Measurements from ENCODE around the gene CCDC7.
"Not testable (repeated sequence)": the region's sequence is repeated elsewhere in the genome, so short reads cannot be mapped to it uniquely, and the experiment has no call there.

The CCDC7 gene

GRCh38 chr10:32605787-32606186 is 159.8 kb downstream of the CCDC7 start:
- H4K8ac ChIP-seq (ENCODE audit: low read depth, low read length): no peak overlapping the region
- no peak overlapping the region for H2BK12ac ChIP-seq (ENCODE audit: low read length)
- H3K23ac ChIP-seq (ENCODE audit: low read length): no peak overlapping the region
- H3K27me3 ChIP-seq (ENCODE audit: insufficient read depth, low read length): no peaks in the 10 kb centered on the region
- no peak overlapping the region for H4K12ac ChIP-seq (ENCODE audit: low read depth, low read length)
- no peak for DNase-seq
- no peaks in the 10 kb centered on the region for H3K79me1 ChIP-seq (ENCODE audit: low read length)
- H3K27ac ChIP-seq (ENCODE audit: low read depth, low read length): no peak overlapping the region
- H3K4me3 ChIP-seq (ENCODE audit: low read depth, low read length): no peak overlapping the region
- no peak overlapping the region for H2AFZ ChIP-seq (ENCODE audit: insufficient read depth, low read length, poor library complexity)
- H2AK5ac ChIP-seq (ENCODE audit: low read length): no peak overlapping the region
- no peak overlapping the region for H3K18ac ChIP-seq (ENCODE audit: low read length)
- H3K14ac ChIP-seq (ENCODE audit: low read length): no peak overlapping the region
- no peak overlapping the region for H3K4ac ChIP-seq (ENCODE audit: low read depth, low read length)
- no peak overlapping the region for H2BK5ac ChIP-seq (ENCODE audit: low read depth, low read length, poor library complexity)
- no peak overlapping the region for H4K91ac ChIP-seq (ENCODE audit: low read depth, low read length)
- H3K36me3 ChIP-seq (ENCODE audit: control insufficient read depth in 1 of 2, insufficient read depth in 2 of 2, low read length in 2 of 2): no peaks in the 10 kb centered on the region
- H3K79me2 ChIP-seq (ENCODE audit: control insufficient read depth, insufficient read depth, low read length, poor library complexity): no peaks in the 10 kb centered on the region
- no peaks in the 10 kb centered on the region for H3K9me3 ChIP-seq (ENCODE audit: insufficient read depth, low read depth, low read length)
- H3K4me1 ChIP-seq (ENCODE audit: control insufficient read depth in 1 of 2, insufficient read depth in 2 of 2, low read length in 2 of 2): no peaks in the 10 kb centered on the region
- no peak overlapping the region for H3K9ac ChIP-seq (ENCODE audit: low read length)
- no peak overlapping the region for H3K4me2 ChIP-seq (ENCODE audit: low read length)
- H2BK120ac ChIP-seq (ENCODE audit: insufficient read depth, low read length, poor library complexity): no peak overlapping the region
- WGBS (ENCODE audit: extremely low coverage, insufficient coverage, insufficient read length): no CpG with 5 or more reads among the region's 2 CpGs

GRCh38 chr10:32610543-32610942 is 164.6 kb downstream of the CCDC7 start:
- not testable (repeated sequence) for H2BK12ac ChIP-seq (ENCODE audit: low read length); H3K36me3 ChIP-seq (ENCODE audit: control insufficient read depth in 1 of 2, insufficient read depth in 2 of 2, low read length in 2 of 2); H3K4me3 ChIP-seq (ENCODE audit: low read depth, low read length); H3K27me3 ChIP-seq (ENCODE audit: insufficient read depth, low read length); DNase-seq; H2BK5ac ChIP-seq (ENCODE audit: low read depth, low read length, poor library complexity); H3K9me3 ChIP-seq (ENCODE audit: insufficient read depth, low read depth, low read length); H3K14ac ChIP-seq (ENCODE audit: low read length); H4K8ac ChIP-seq (ENCODE audit: low read depth, low read length); H2AK5ac ChIP-seq (ENCODE audit: low read length); H3K27ac ChIP-seq (ENCODE audit: low read depth, low read length); H3K4me1 ChIP-seq (ENCODE audit: control insufficient read depth in 1 of 2, insufficient read depth in 2 of 2, low read length in 2 of 2); H3K23ac ChIP-seq (ENCODE audit: low read length); H3K79me1 ChIP-seq (ENCODE audit: low read length); H4K12ac ChIP-seq (ENCODE audit: low read depth, low read length); H2AFZ ChIP-seq (ENCODE audit: insufficient read depth, low read length, poor library complexity); H3K4ac ChIP-seq (ENCODE audit: low read depth, low read length); H4K91ac ChIP-seq (ENCODE audit: low read depth, low read length); H3K4me2 ChIP-seq (ENCODE audit: low read length); H2BK120ac ChIP-seq (ENCODE audit: insufficient read depth, low read length, poor library complexity); H3K9ac ChIP-seq (ENCODE audit: low read length); H3K79me2 ChIP-seq (ENCODE audit: control insufficient read depth, insufficient read depth, low read length, poor library complexity); H3K18ac ChIP-seq (ENCODE audit: low read length)
- WGBS (ENCODE audit: extremely low coverage, insufficient coverage, insufficient read length): no CpG with 5 or more reads among the region's 2 CpGs

DNA sequence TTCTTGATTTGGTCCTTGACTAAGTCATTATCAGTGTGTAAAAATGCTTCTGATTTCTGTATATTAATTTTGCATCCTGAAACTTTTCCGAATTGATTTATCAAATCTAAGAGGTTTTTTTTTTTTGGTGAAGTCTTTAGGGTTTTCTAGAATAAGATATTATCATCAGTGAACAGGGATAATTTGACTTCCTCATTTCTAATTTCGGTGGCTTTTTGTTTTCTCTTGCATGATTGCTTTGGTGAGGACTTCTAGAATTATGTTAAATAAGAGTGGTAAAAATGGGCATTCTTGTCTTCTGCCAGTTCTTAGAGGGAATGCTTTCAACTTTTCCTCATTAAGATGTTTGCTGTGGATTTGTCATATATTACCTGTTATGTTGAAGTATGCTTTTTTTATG is 170.5 kb downstream of the CCDC7 start:
- WGBS (ENCODE audit: extremely low coverage, insufficient coverage, insufficient read length): no CpG with 5 or more reads among the region's 2 CpGs
- H3K4me3 ChIP-seq (ENCODE audit: low read depth, low read length): no peak overlapping the region

GRCh38 chr10:32618482-32618881 is 172.5 kb downstream of the CCDC7 start:
- H3K27ac ChIP-seq (ENCODE audit: low read depth, low read length): no peak overlapping the region
- H3K9me3 ChIP-seq (ENCODE audit: insufficient read depth, low read depth, low read length): no peaks in the 10 kb centered on the region
- no peaks in the 10 kb centered on the region for H3K4me1 ChIP-seq (ENCODE audit: control insufficient read depth in 1 of 2, insufficient read depth in 2 of 2, low read length in 2 of 2)
- H2BK5ac ChIP-seq (ENCODE audit: low read depth, low read length, poor library complexity): no peak overlapping the region
- H4K91ac ChIP-seq (ENCODE audit: low read depth, low read length): no peak overlapping the region
- no peaks in the 10 kb centered on the region for H3K36me3 ChIP-seq (ENCODE audit: control insufficient read depth in 1 of 2, insufficient read depth in 2 of 2, low read length in 2 of 2)
- H3K4ac ChIP-seq (ENCODE audit: low read depth, low read length): no peak overlapping the region
- H3K9ac ChIP-seq (ENCODE audit: low read length): no peak overlapping the region
- H4K8ac ChIP-seq (ENCODE audit: low read depth, low read length): no peak overlapping the region
- H3K4me2 ChIP-seq (ENCODE audit: low read length): no peak overlapping the region
- no peak for DNase-seq
- H3K4me3 ChIP-seq (ENCODE audit: low read depth, low read length): no peak overlapping the region
- H2BK12ac ChIP-seq (ENCODE audit: low read length): no peak overlapping the region
- no peak overlapping the region for H2AFZ ChIP-seq (ENCODE audit: insufficient read depth, low read length, poor library complexity)
- H3K27me3 ChIP-seq (ENCODE audit: insufficient read depth, low read length): no peaks in the 10 kb centered on the region
- no peak overlapping the region for H4K12ac ChIP-seq (ENCODE audit: low read depth, low read length)
- H3K79me1 ChIP-seq (ENCODE audit: low read length): no peaks in the 10 kb centered on the region
- H3K14ac ChIP-seq (ENCODE audit: low read length): no peak overlapping the region
- no peaks in the 10 kb centered on the region for H3K79me2 ChIP-seq (ENCODE audit: control insufficient read depth, insufficient read depth, low read length, poor library complexity)
- no peak overlapping the region for H3K23ac ChIP-seq (ENCODE audit: low read length)
- no peak overlapping the region for H2BK120ac ChIP-seq (ENCODE audit: insufficient read depth, low read length, poor library complexity)
- no peak overlapping the region for H2AK5ac ChIP-seq (ENCODE audit: low read length)
- H3K18ac ChIP-seq (ENCODE audit: low read length): no peak overlapping the region

More for the DNA sequence above, 170.5 kb downstream of the CCDC7 start:
- Histone ChIP-seq H3K36me3 (ENCODE audit: control insufficient read depth in 1 of 2, insufficient read depth in 2 of 2, low read length in 2 of 2) (no peaks in the 10 kb centered on the region), H4K91ac (ENCODE audit: low read depth, low read length) (no peak overlapping the region), H2BK12ac (ENCODE audit: low read length) (no peak overlapping the region), H3K79me2 (ENCODE audit: control insufficient read depth, insufficient read depth, low read length, poor library complexity) (no peaks in the 10 kb centered on the region), H2BK120ac (ENCODE audit: insufficient read depth, low read length, poor library complexity) (no peak overlapping the region), H3K18ac (ENCODE audit: low read length) (no peak overlapping the region), H3K4me2 (ENCODE audit: low read length) (no peak overlapping the region), H3K9ac (ENCODE audit: low read length) (no peak overlapping the region), H3K14ac (ENCODE audit: low read length) (no peak overlapping the region), H2BK5ac (ENCODE audit: low read depth, low read length, poor library complexity) (no peak overlapping the region), H4K8ac (ENCODE audit: low read depth, low read length) (no peak overlapping the region), H3K79me1 (ENCODE audit: low read length) (no peaks in the 10 kb centered on the region), H3K23ac (ENCODE audit: low read length) (no peak overlapping the region), H2AFZ (ENCODE audit: insufficient read depth, low read length, poor library complexity) (no peak overlapping the region), H4K12ac (ENCODE audit: low read depth, low read length) (no peak overlapping the region), H3K4me1 (ENCODE audit: control insufficient read depth in 1 of 2, insufficient read depth in 2 of 2, low read length in 2 of 2) (no peaks in the 10 kb centered on the region), H3K9me3 (ENCODE audit: insufficient read depth, low read depth, low read length) (no peaks in the 10 kb centered on the region), H2AK5ac (ENCODE audit: low read length) (no peak overlapping the region), H3K27ac (ENCODE audit: low read depth, low read length) (no peak overlapping the region), H3K4ac (ENCODE audit: low read depth, low read length) (no peak overlapping the region), H3K27me3 (ENCODE audit: insufficient read depth, low read length) (no peaks in the 10 kb centered on the region)
- no peak for DNase-seq

Data from trophoblast cell (in vitro differentiated cells and primary cell).